NCI-H748 (cell line): ENCODE measurements around the gene NOTCH2.
"Not testable (repeated sequence)": the region's sequence is repeated elsewhere in the genome, so short reads cannot be mapped to it uniquely, and the experiment has no call there.

Experiments
- DNase-seq: peaks from one replicate; lab custom pipeline; 2025; ENCODE audit not compliant: unreplicated experiment; lab: John Stamatoyannopoulos, UW

Gene NOTCH2

DNA sequence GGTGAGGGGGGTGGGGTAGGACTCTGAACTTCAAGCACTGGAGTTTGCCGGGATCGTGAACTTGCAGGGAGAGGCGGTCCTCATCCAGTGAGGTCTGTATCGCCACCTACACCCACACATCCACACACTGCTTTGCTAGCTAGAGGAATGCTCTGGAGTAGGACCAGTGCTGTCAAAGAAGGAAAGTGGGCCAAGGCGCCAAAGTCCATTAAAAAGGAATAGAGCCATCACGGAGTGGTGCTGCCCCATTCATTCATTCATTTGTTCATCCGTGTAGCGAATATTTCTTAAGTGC is 405 bp upstream of the NOTCH2 start:
- not testable (repeated sequence) for DNase-seq

GRCh38 chr1:120068683-120069066 is 787 bp downstream of the NOTCH2 start:
- DNase-seq, result not testable (repeated sequence)

DNA sequence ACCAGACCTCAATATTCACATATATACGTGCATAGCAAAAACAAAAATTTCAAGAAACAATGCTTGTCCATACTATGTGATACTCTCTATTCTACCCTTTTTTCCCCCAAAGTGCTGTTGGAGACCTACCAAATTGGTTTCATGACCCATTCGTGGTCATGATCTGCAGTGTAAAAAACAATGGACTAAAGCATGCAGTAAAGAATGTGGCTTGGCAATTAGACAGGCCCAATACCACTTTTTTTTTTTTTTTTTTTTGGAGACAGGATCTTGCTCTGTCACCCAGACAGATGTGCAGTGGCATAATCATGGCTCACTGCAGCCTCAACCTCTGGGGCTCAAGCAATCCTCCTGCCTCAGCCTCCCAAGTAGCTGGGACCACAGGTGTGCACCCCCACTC is 21.3 kb downstream of the NOTCH2 start:
- DNase-seq, result not testable (repeated sequence)

- not testable (repeated sequence) for DNase-seq
These were observed 27.7 kb downstream of the NOTCH2 start for GRCh38 chr1:120041771-120042170.

DNA sequence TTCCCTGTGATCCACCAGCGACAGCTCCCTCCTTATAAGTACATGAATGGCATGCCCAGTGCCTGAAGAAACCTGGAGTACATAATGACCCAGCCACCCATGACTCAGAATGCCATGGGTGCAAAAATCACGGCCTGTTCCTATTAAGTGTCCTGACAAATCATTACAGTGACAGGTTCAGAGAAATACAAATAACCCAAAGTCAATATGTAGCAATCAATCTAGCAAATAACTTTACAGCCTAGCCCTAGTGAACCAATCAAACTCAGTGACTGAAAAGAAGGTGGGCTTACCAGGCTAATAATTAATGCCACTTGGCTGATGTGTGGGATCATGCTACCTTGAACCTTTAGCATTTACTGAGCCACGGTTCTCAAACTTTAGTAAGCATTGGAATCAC is 37.2 kb downstream of the NOTCH2 start:
- not testable (repeated sequence) for DNase-seq

- DNase-seq, result not testable (repeated sequence)
These were observed 45.7 kb downstream of the NOTCH2 start for GRCh38 chr1:120023791-120024190.

DNA sequence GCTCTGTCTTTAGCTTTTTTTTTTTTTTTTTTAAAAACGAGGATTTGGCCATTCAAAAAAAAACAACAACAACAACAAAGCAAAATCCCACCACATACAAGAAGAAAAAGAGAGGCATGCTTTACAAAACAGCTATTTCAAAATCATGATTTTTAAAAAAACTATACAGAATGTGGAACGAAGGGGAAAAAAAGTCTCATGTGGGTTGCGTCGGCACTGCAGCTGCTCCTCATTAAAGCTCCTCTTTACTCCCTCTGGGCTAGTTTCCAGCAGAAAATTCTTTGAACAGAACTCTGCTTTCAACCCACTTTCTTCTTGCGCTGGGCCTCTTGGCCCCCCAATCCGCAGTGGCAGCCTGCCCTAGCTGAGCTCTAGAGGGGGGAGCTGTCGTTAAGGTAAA is 54.5 kb downstream of the NOTCH2 start:
- not testable (repeated sequence) for DNase-seq

DNA sequence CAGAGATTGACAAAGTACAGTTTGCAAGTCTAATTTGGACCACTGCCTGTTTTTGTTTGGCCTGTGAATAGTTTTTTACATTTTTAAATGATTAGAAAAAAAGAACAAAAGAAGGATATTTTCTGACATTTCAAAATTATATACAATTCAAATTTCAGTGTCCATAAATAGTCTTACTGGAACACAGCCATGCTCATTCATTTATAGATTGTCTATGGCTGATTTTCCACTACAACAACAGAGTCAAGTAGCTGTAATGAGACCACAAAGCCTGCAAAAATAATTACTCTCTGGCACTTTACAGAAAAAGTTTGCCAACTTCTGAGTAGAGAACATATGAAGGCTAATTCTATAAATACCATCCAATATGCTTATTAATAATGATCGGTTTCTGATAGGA is 61.1 kb downstream of the NOTCH2 start:
- not testable (repeated sequence) for DNase-seq

GRCh38 chr1:120007850-120008249 is 61.6 kb downstream of the NOTCH2 start:
- DNase-seq, result not testable (repeated sequence)

- not testable (repeated sequence) for DNase-seq
These were observed 68.4 kb downstream of the NOTCH2 start for GRCh38 chr1:120001035-120001434.

DNA sequence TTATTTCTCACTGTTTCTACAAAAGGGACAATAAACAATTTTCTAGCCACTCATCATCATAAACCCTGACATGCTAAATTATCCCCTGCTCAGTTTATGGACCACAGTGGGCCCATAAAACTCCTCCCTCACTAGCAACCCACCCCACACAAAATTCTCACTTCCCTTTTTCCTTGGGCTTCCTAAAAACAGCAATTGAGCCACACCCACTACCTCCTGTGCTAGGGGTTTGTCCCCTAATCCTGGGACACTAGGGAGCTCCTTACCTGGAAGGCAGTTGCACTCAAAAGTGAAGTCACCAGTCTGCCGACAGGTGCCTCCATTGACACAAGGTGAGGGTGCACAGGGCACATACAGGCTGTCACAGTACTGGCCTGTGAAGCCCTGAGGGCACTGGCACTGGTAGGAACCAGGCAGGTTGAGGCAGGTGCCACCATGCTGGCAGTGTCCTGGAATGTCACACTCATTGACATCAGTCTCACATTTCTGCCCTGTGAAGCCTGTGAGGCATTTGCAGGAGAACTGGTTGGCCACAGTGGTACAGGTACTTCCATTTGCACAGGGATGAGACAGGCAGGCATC is 72.6 kb downstream of the NOTCH2 start:
- not testable (repeated sequence) for DNase-seq

- not testable (repeated sequence) for DNase-seq
These were observed 73.5 kb downstream of the NOTCH2 start for GRCh38 chr1:119995975-119996374.

DNA sequence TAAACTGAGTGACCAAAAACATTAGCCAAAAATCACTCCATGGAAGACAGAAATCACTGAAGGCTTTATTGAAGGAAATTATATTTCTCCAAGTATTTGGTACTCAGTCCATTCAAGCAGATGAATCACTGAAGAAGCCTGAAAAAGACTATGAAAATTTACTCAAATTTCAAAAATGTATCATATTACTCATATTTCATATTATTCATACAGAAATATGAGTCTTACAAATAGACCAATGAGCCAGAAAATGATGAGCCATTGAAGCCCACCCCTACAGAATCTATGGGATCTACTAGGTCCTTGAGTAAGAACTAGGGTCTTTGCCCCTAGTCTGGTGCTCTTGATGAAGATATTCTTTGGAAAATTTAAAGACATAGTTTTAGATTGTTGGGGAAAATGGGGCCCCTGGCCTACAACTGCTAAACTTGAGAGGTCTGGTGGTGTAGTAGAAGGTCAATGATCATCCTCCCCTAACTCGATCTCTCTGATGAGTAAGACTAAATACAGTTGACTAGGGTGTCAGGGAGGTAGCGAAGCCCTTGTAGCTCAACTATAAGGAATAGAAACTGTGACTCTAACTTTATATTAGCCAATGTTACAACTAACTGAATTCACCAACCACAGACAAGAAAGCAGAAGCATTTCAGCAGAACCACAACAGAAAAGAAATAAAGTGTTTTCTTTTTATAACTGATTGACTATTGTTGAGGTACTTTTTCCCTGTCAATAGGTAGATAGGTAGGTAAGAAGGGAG is 81.0 kb downstream of the NOTCH2 start:
- DNase-seq, result no peak

- no peak for DNase-seq
These were observed 81.8 kb downstream of the NOTCH2 start for GRCh38 chr1:119987686-119988085.

DNA sequence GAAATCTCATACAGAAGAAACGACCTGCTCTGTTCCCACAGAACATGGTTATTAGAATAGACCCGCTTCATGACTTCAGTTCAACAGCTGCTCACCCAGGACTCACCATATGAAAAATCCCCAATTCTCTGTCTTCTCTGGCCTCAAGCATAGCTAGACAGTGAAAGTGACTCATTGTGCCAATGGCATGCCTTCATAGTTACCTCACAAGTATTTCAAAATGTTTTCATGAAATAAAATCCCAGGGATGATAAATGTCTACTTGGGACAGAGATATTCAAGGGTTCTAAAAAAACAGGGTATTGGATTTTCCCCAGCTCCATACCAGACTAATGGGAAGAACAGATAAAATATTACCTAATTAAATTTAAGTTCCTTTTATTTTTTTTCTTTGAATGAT is 82.3 kb downstream of the NOTCH2 start:
- DNase-seq, result no peak

DNA sequence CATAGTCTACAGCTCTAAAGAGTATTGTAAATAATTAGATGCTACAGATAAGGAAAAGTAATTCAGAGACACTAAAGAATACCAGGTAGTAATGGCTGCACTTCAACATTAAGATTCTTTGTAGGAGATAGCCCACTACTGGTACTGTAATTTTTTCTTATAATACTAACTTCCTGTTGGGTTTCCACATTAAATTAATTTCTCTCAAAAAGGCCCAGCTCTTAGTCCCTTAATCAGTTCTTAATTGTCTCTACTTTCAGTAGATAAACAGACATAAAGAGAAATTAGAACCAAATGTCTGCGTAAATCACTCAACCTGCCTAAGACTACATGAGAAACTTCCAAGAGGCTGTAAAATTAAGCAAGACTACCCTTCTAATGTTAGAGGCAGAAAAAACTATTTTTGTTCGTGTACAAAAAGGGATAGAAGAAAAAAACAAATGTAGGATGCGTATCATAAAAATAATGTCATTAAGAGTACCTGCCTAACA is 83.4 kb downstream of the NOTCH2 start:
- no peak for DNase-seq

DNA sequence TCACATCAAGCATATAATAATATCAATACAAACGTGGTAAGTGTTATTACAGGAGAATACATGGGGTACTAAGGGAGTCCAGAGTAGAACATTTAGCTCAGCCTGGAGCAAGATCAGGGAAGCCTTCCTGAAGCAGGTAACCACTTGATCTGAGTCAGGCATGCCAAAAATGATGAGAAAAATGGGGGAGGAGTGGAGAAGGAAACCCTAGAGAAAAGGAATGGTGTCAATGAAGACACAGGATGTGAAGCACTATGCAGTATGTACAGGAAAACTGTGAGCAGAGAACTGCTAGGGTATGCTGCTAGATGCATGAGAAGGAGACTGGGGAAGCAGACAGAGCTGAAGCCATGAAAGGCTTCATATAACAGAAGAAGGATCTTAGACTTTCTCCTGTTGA is 84.7 kb downstream of the NOTCH2 start:
- no peak for DNase-seq

- DNase-seq, result no peak
These were observed 87.3 kb downstream of the NOTCH2 start for GRCh38 chr1:119981986-119982815.

DNA sequence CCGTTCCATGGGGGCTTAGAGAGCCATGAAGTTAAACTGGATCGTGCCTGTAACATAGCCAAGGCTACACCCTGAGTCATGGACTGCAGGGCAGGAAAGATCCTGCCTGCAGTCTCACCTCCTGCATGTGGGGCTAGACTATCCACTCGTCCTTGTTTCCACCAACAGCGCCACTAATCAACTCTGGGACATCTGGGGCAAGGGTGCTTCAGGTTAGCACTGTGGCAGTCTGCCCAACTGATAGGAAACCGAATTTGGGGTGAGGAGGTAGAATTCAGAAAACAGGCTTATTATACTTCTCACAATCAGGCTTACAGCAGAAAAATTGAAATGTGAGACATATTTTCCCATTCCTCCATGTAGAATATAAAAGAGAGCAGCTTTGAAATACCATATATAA is 88.0 kb downstream of the NOTCH2 start:
- DNase-seq, result no peak

DNA sequence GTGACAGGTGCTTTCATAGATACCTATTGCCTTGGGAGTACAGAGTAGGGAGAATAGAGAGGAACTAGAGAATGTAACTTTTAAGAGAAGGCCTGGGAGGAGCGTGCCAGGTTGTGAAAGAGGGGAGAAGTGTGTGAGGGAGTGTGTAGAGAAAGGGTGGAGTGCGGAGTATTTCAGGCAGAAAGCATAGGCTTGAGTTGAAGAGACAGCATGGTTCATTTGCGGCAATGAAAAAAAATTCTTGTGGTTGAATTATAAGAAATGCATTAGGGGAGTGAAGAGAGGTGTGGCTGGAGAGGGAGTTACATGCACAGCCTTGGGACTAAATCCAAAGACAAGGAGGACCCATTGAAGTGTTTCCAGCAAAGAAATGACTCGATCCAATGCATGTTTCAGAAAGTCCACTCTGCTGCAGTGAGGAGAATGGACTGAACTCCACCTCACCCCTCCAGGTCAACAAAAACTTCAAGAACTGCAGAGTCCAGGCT is 91.4 kb downstream of the NOTCH2 start:
- no peak for DNase-seq

DNA sequence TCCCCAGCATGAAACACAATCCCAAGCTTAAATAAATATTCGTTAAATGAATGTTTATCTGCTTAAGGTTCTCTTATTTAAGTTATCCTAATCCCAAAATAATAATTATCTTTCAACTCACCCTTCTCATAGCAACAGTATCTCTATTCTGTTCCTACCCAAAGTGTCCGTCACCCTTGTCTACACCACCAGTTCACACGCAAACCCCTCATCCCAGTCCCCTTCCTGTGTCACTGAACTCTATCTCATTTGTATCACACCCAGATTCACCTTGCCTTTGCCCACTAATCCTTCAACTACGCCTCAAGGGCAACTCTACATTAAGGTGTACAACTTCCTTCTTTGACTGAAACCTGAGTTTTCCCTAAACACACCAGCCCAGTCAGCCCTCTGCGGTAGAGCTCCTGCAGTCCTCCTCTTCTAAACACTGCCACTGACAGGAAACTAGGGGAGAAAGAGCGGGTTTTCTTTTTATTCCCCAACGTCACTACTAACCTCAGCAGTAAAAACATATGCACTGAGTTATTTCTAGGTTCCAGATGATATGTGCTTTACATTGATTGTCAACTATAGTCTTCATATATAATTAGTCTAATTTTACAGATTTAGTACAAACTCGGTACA is 92.2 kb downstream of the NOTCH2 start:
- DNase-seq, result not testable (repeated sequence)
